Neural progenitor cell (in vitro differentiated cells): ENCODE results near the gene MRPL36.

Experiments used
- CTCF ChIP-seq: fragments of 200-600 bp; sonication (generic); IDR thresholded peaks from 2 replicates; pipeline ENCODE4 v1.5.1; 2017; ENCODE audit warnings: antibody characterized with exemption, mild to moderate bottlenecking
- EZH2phosphoT487 ChIP-seq: fragments of 200-600 bp; sonication (generic); IDR thresholded peaks from 2 replicates; pipeline ENCODE4 v1.6.1; 2017; ENCODE audit warnings: antibody characterized with exemption

DNA sequence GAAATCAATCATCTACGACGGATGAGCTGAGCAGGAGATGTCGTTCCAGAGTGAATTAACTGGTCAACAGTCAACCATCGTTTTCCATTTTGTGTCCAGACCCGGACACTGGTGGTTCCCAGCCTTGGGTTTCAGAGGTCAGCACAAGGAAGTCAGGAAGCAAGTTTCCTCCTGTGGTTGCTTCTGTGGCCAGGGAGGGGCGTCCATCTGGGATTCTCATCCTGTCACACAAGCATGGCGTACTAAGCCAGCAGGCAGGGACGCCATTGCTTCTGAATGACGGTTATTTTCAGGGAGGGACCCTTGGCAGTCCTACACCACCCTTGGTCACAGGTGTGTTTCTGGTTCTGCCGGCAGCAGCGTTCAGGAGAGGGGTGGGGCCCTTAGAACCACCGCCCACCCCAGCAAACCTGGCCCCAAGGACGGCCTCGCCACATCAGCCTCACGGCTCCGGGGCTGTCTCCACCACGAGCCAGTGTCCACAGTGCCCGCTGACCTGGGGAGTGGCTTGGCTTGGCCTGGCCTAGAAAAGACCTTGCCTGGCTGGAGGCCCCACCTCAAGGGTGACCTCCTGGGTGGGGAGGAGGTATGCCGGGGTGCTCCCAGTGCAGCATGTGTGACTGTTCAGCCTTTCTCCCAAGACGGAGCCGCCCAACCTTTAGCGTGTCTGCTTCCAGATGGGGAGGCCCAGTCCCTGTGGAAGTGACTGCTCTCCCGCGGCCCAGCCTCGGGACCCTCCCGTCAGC lies 26.8 kb upstream of the MRPL36 start:
- no peak for TF ChIP-seq CTCF
- no peak for TF ChIP-seq EZH2phosphoT487
